Measurements from ENCODE around the gene SLC45A2. TPM values are rescaled to one million over a fixed set of nuclear protein-coding genes. Genes with fewer than 3 reads are reported as not detected.
A peak's percentile ranks its signal among the peaks of the same experiment; 100 is the strongest.

SLC45A2 gene
- total and polyA plus RNA-seq, 9 of the 15 experiments (the other 6 are each of a cell fraction or from before 2014, with no cell fraction given) = 0.03 to 0.29 (median 0.14) TPM; not detected in 4

- no TSS peak for BruUV-seq (replicated peaks)
- Histone ChIP-seq H3K9me3 (replicated peaks; ENCODE audit: control insufficient read depth, insufficient read depth, low read depth, low read length) (no peaks in the 10 kb centered on the region), H3K36me3 (ENCODE audit: control insufficient read depth, insufficient read depth, low read length) (no peaks in the 10 kb centered on the region), H3K9ac (ENCODE audit: insufficient read depth in 1 of 2, low read depth in 2 of 2, low read length in 2 of 2) (no peak overlapping the region), H3K27ac (ENCODE audit: extremely low read depth, low read depth, low read length) (no peak overlapping the region), H3K4me3 (no peak overlapping the region), H3K79me2 (ENCODE audit: control insufficient read depth, insufficient read depth, low read length) (no peaks in the 10 kb centered on the region), H4K20me1 (replicated peaks; ENCODE audit: control insufficient read depth, insufficient read depth, low read length) (no peaks in the 10 kb centered on the region), H3K27me3 (ENCODE audit: control insufficient read depth in 2 of 2, insufficient read depth in 2 of 2, low read length in 2 of 2) (no peaks in the 10 kb centered on the region), H3K9me1 (ENCODE audit: control insufficient read depth, insufficient read depth, low read length) (no peaks in the 10 kb centered on the region), H3K4me2 (ENCODE audit: insufficient read depth, low read length) (no peak overlapping the region), H2AFZ (ENCODE audit: low read depth, low read length) (no peak overlapping the region), H3K4me1 (replicated peaks in 1 of 2; ENCODE audit: control insufficient read depth in 2 of 2, insufficient read depth in 2 of 2, low read length in 2 of 2) (no peaks in the 10 kb centered on the region)
- ATAC-seq = no peak
- POLR2A ChIA-PET = interaction anchor here (0.6 kb wide), 1 partner anchor 24 kb away, joined by 3 read pairs; no protein-coding TSS in a partner anchor
- no peak for FAIRE-seq
- intact Hi-C loops (cut with micrococcal nuclease) (no loop called here), in situ Hi-C loops (cut with MboI) (no loop called here)
- CTCF ChIA-PET (ENCODE audit: low intra/inter-chr PET ratio) = no interaction called here
- 0% methylated on average over 2 of the region's 2 CpGs for WGBS (ENCODE audit: insufficient coverage, low coverage, missing lambda C conversion rate)
- DNase-seq (ENCODE audit: extremely low read depth in 1 of 4, low spot score in 3 of 4) = no peak
- TF ChIP-seq TFAM (CRISPR knock-in tag; conservative IDR thresholded peaks at IDR 0.05) (no peak), C11orf30 (IDR thresholded peaks at IDR 0.05; ENCODE audit: low read depth) (peak; percentile 40; the same call in 1 of the 2 replicates), ZNF175 (CRISPR knock-in tag; IDR thresholded peaks at IDR 0.05; ENCODE audit: low read depth) (no peak), CREBBP (IDR thresholded peaks at IDR 0.05; ENCODE audit: low read depth, low read length) (no peak), NONO (IDR thresholded peaks at IDR 0.05; ENCODE audit: low read depth in 2 of 2, low read length in 1 of 2) (no peak), USF1 (CRISPR knock-in tag; IDR thresholded peaks at IDR 0.05) (no peak), ZNF217 (CRISPR knock-in tag; IDR thresholded peaks at IDR 0.05) (no peak), PKNOX1 (IDR thresholded peaks at IDR 0.05) (no peak), HMGN3 (IDR thresholded peaks at IDR 0.05; ENCODE audit: borderline replicate concordance, extremely low read depth, insufficient read length, low read depth, low read length) (no peak), KDM1A (IDR thresholded peaks at IDR 0.05) (no peak), GTF2F1 (IDR thresholded peaks at IDR 0.05; ENCODE audit: low read depth, low read length) (no peak), MAFF (IDR thresholded peaks at IDR 0.05; ENCODE audit: low read length) (0 out of 2 replicates have a peak, but pooled peaks have one; percentile 26), BCLAF1 (IDR thresholded peaks at IDR 0.05; ENCODE audit: borderline replicate concordance in 1 of 2, control insufficient read depth in 1 of 2, low read depth in 2 of 2, low read length in 1 of 2) (no peak), PREB (CRISPR knock-in tag; IDR thresholded peaks at IDR 0.05) (no peak), ZNF316 (IDR thresholded peaks at IDR 0.05) (peak; percentile 70), L3MBTL2 (IDR thresholded peaks at IDR 0.05) (no peak)
Measured at GRCh38 chr5:33957577-33958150, 26.8 kb downstream of the SLC45A2 start.

Data from K562 (cell line).